SK-N-MC (cell line): ENCODE data around the gene ZNF484.
"Not testable (repeated sequence)": the region's sequence is repeated elsewhere in the genome, so short reads cannot be mapped to it uniquely, and the experiment has no call there.

Experiments used
- EZH2 ChIP-seq: fragments of 200-600 bp; sonication (generic); IDR thresholded peaks from one replicate; pipeline ENCODE4 v1.6.1; 2017; ENCODE audit warnings: antibody characterized with exemption
- FOXP2 ChIP-seq: optimal IDR thresholded peaks from 2 replicates; pipeline ENCODE3; 2011; ENCODE audit warnings: mild to moderate bottlenecking, moderate library complexity; ENCODE audit not compliant: insufficient read depth; ENCODE audit errors: extremely low read length, control extremely low read depth
- POLR2AphosphoS5 ChIP-seq: IDR thresholded peaks from 2 replicates; pipeline ENCODE4 v1.6.1; 2012; ENCODE audit warnings: mild to moderate bottlenecking, low read depth, low read length, borderline replicate concordance

DNA sequence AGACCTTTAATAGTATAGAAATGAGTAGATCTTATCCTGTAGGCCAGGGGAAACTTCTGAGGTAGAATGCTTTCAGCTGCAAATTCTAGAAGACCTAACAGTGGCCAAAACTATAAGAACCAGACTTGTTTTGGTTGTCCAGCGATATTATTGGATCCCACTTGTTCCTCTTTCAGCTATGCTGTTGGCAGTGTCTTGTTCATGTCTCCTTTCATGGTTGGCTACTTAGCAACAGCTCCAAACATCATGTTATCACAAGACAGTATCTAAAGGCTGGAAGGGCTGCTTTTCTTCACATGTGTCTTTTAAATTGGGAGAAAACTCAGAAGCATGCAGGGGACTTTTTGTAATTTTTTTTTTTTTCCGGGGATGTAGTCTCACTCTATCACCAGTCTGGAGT is 52.8 kb downstream of the ZNF484 start:
- not testable (repeated sequence) for TF ChIP-seq EZH2, POLR2AphosphoS5, FOXP2
